ENCODE results near the gene KIF13A. TPM values are rescaled to one million over a fixed set of nuclear protein-coding genes. Genes with fewer than 3 reads are reported as not detected.
"Not testable (repeated sequence)": the region's sequence is repeated elsewhere in the genome, so short reads cannot be mapped to it uniquely, and the experiment has no call there.

KIF13A gene
- total RNA-seq, 1 donor from 2014 or later: 43.0 TPM

- no peak for DNase-seq (ENCODE audit: low spot score)
Measured at GRCh38 chr6:17900011-17900410, 87.4 kb downstream of the KIF13A start.

- no peak for DNase-seq (ENCODE audit: low spot score)
Measured at GRCh38 chr6:17899491-17899890, 87.9 kb downstream of the KIF13A start.

DNA sequence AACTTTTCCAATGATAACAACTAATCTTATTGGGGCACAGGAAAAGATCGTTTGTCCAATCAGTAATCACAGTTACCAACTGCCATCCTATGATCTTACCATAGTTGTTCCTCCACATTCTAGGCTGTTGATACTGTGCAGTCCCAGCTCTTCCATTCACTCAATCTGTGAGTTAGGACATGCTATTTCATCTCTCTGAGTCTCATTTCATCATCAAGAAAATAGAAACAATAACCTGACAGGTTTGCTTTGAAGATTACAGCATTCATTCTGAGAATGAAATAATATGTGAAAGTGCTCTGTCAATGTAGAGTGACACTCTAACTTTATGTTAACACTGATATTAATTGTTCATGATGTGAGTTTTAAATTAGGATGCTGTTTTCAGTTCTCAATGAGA is 89.8 kb downstream of the KIF13A start:
- DNase-seq (ENCODE audit: low spot score): no peak

DNA sequence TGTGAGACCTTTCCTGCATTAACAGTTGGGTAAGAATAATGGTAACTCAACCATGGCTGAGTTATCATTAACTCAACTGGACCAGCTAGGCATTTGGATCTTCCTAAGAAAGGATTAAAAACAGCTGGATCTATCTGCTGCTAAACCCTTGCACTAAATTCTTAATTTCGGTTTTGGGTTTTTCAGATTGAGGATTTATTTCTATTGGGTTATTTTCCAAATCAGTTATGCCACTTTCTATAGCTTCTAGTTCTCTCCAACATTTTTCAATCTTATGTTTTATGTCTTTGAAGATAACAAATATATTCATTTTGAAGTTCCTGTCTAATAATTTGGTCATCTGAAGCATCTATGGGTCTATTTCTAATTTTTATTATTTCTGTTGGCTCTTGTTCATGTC is 92.5 kb downstream of the KIF13A start:
- DNase-seq (ENCODE audit: low spot score): no peak

- DNase-seq (ENCODE audit: low spot score): no peak
Measured at GRCh38 chr6:17894191-17894590, 93.2 kb downstream of the KIF13A start.

- DNase-seq (ENCODE audit: low spot score): no peak
Measured at GRCh38 chr6:17892097-17892686, 95.2 kb downstream of the KIF13A start.

DNA sequence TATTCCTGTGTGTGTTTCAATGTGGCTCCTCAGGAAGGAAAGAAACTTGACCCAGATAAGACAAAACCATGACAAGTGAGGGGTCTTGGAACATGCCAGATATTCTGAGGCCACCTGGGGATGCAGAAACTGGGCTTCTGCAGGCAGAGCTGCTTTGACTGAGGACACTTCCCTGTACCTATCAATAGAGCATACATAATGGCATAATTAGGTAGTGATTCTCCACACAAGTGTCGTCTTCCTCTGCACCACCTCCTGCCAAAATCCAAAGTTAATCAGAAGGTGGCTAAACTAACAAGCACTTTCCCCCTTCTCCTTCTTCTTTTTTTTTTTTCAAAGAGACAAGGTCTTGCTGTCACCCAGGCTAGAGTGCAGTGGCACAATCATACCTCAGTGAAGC is 97.1 kb downstream of the KIF13A start:
- no peak for DNase-seq (ENCODE audit: low spot score)

GRCh38 chr6:17889777-17890176 is 97.7 kb downstream of the KIF13A start:
- not testable (repeated sequence) for DNase-seq (ENCODE audit: low spot score)

GRCh38 chr6:17886891-17887290 is 100.5 kb downstream of the KIF13A start:
- DNase-seq (ENCODE audit: low spot score): no peak

- no peak for DNase-seq (ENCODE audit: low spot score)
Measured at GRCh38 chr6:17885889-17886576, 101.4 kb downstream of the KIF13A start.

GRCh38 chr6:17884498-17885478 is 102.6 kb downstream of the KIF13A start:
- no peak for DNase-seq (ENCODE audit: low spot score)

DNA sequence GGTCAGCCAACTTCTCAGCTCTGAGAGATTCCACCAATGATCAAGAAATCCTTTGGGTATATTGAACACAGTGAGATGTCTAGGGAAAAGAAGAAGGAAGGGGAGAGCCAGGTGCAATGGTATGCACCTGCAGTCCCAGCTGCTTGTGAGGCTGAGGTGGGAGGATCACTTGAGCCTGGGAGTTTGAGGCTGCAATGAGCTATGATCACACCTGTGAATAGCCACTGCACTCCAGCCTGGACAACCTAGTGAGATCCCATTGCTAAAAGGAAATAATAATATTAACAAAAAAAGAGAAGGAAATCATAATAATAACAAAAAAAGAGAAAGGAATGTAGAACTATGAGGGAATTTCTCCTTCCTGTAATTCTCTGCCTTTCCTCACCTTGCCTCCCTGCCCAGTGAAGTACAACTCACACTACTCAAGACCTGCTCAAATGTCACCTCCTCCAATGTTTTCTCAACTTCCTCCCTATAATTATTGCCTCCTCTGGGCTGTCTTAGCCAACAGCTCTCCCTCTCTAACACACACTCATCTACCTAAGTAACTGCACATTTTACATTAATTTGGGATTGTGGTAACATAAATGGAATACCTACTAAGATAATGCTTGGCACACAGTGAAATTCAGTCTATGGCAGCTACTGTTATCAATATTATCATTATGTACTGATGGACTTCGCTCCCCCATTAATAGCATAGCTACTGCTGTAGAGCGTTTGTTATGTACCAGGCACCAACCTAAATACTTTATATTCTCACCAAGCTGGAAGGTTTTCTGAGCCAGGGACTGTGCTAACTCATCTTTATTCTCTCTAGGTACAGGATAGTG is 103.6 kb downstream of the KIF13A start:
- no peak for DNase-seq (ENCODE audit: low spot score)

DNA sequence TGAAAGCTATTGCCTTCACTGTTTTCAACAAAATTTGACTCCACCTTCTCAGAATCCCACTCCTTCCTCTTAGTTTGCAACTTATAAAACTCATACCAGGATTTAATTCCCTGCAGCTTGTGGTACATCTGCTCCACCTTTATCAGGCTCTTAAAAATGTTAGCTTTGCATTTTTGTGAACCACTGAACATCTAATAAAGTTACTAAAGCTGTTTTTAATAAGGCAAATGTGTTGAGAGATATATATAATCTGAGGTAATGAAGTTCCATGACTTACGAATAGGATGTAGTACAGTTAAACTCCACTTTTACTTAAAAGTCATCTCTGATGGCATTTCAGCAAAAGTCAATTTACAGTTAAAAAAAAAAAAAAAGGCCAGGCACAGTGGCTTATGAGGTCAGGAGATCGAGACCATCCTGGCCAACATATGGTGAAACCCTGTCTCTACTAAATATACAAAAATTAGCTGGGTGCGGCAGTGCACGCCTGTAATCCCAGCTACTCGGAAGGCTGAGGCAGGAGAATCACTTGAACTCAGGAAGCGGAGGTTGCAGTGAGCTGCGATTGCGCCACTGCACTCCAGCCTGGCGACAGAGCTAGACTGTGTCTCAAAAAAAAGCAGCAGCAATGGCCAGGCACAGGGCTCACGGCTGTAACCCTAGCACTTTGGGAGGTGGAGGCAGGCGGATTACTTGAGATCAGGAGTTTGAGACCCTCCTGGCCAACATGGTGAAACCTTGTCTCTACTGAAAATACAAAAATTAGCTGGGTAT is 106.2 kb downstream of the KIF13A start:
- DNase-seq (ENCODE audit: low spot score): no peak

- DNase-seq (ENCODE audit: low spot score): no peak
Measured at GRCh38 chr6:17879184-17879583, 108.3 kb downstream of the KIF13A start.

DNA sequence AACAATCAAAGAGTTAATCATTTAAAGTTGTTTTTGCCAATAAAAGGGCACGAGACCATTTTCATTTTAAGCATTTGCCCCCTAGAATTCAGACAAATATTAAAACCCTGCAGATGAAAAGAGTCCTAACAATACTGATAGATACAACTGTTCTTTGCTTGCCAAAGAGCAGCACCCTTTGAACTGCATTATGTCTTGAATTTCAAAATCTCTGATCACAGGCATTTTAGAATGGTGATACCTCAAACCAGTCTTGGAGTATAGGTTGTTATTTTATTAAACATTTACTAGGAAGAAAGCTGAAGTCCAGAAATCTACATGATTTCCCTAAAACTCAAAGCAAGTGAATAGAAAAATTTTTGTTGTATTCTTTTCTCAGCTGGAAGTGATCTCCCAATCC is 108.7 kb downstream of the KIF13A start:
- no peak for DNase-seq (ENCODE audit: low spot score)

DNA sequence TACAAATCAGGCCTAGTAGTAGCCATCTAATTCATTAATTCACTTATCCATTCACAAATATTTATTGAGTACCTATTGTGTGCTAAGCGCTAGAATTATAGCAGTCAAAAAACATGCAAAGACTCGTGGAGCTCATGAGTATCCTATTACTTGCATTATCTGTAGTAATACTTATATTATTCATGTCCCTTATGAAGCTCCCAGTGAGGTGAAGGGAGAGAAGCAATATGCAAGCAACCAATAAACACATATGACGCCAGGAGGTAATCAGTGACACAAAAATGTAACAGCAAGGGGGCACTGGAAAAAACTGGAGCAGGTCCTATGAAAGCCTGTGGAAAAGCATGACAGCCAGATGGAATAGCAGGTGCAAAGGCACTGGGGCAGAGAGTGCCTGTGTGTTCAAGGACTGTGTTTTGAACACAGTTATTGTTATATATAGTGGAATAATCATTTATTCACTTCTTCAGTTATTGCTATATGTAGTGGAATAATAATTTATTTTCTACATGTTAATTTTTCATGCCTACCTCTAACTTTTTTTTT is 109.5 kb downstream of the KIF13A start:
- no peak for DNase-seq (ENCODE audit: low spot score)

GRCh38 chr6:17877196-17877894 is 110.1 kb downstream of the KIF13A start:
- DNase-seq (ENCODE audit: low spot score): no peak

DNA sequence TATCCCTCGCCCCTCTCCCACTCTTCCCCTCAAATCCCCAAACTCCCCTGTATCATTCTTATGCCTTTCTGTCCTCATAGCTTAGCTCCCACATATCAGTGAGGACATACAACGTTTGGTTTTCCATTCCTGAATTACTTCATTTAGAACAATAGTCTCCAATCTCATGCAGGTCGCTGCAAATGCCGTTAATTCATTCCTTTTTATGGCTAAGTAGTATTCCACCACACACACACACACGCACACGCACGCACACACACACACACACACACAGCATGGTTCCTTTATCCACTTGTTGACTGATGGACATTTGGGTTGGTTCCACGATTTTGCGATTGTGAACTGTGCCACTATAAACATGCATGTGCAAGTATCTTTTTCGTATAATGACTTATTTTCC is 112.7 kb downstream of the KIF13A start:
- no peak for DNase-seq (ENCODE audit: low spot score)

DNA sequence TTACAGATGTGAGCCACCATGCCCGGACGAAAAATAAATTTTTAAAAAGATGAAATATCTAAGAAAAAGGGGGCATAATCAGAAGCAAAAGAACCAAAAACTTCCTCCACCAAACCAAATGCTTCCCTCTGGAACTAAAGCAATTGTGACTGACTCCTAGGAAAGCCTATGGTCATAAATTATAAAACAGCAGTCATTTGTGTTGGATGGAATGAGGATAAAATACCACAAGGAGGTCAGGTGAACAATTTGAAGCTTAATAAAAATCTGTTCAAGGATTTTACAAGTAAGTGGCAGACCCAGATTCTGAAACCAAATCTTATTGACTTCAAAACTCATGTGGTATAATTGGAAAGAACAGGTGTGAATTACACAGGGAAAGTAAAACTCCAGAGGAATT is 114.5 kb downstream of the KIF13A start:
- no peak for DNase-seq (ENCODE audit: low spot score)

GRCh38 chr6:17871836-17872235 is 115.6 kb downstream of the KIF13A start:
- DNase-seq (ENCODE audit: low spot score): no peak
